C4-2B (cell line): Measurements from ENCODE around the gene FGF5.

Experiments used
- CTCF ChIP-seq: fragments of 450-650 bp; conservative IDR thresholded peaks from 2 replicates; pipeline ENCODE4 v1.5.1; 2017; ENCODE audit warnings: mild to moderate bottlenecking
- ZFX ChIP-seq: fragments of 450-650 bp; IDR thresholded peaks from 2 replicates; pipeline ENCODE4 v1.6.1; 2017

GRCh38 chr4:80308466-80308822 is 42.0 kb downstream of the FGF5 start:
- TF ChIP-seq CTCF (no peak), ZFX (no peak)
